ENCODE measurements around the gene MPZL2. TPM values are rescaled to one million over a fixed set of nuclear protein-coding genes. Genes with fewer than 3 reads are reported as not detected.
A peak's percentile ranks its signal among the peaks of the same experiment; 100 is the strongest.

The MPZL2 gene
- 100 to 1,000 TPM; 249 to 491 (median 352) TPM for total RNA-seq

- no peaks in the 10 kb centered on the region for H3K9me3 ChIP-seq
- H3K4me3 ChIP-seq, result peak within 1 kb of the TSS; percentile 48 to 73 (median 64)
- intact Hi-C loops (cut with DNase I), result no loop called here
- WGBS, 2 donors, result 9 to 10% methylated on average over 19 of the region's 19 CpGs
- H3K4me1 ChIP-seq, result peaks cover 0 to 92% (median 14%) of the 10 kb centered on the region in 3 donors
- H3K36me3 ChIP-seq, result peaks cover 0 to 40% (median 0%) of the 10 kb centered on the region in 3 donors
- no peak for DNase-seq
- peaks cover 0 to 31% (median 0%) of the 10 kb centered on the region in 4 donors for H3K27me3 ChIP-seq
- TF ChIP-seq, protein P1, sequence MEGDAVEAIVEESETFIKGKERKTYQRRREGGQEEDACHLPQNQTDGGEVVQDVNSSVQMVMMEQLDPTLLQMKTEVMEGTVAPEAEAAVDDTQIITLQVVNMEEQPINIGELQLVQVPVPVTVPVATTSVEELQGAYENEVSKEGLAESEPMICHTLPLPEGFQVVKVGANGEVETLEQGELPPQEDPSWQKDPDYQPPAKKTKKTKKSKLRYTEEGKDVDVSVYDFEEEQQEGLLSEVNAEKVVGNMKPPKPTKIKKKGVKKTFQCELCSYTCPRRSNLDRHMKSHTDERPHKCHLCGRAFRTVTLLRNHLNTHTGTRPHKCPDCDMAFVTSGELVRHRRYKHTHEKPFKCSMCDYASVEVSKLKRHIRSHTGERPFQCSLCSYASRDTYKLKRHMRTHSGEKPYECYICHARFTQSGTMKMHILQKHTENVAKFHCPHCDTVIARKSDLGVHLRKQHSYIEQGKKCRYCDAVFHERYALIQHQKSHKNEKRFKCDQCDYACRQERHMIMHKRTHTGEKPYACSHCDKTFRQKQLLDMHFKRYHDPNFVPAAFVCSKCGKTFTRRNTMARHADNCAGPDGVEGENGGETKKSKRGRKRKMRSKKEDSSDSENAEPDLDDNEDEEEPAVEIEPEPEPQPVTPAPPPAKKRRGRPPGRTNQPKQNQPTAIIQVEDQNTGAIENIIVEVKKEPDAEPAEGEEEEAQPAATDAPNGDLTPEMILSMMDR (IDR thresholded peaks at IDR 0.05), result no peak
- TF ChIP-seq POLR2A (IDR thresholded peaks at IDR 0.05), result peak in 3 of 4 donors; percentile 36 to 76 (median 68)
- H3K27ac ChIP-seq, result peak within 1 kb of the TSS; percentile 89 to 94 (median 90)
Observed at GRCh38 chr11:118263695-118264568, at the start of gene MPZL2. MPZL2 (minus strand) TSS chr11:118264297; CDS start chr11:118264153, 144 bp downstream.

- H3K4me3 ChIP-seq, result no peak overlapping the region
- intact Hi-C loops (cut with DNase I), result no loop called here
- H3K4me1 ChIP-seq, result peaks cover 16 to 32% (median 23%) of the 10 kb centered on the region in 3 donors
- no peaks in the 10 kb centered on the region for H3K36me3 ChIP-seq
- WGBS, 2 donors, result 55 to 56% methylated on average over 4 of the region's 4 CpGs
- H3K27me3 ChIP-seq, result peaks cover 0 to 48% (median 0%) of the 10 kb centered on the region in 4 donors
- no peak for DNase-seq
- H3K27ac ChIP-seq, result no peak overlapping the region
- H3K9me3 ChIP-seq, result no peaks in the 10 kb centered on the region
- no peak for TF ChIP-seq POLR2A (IDR thresholded peaks at IDR 0.05)
- TF ChIP-seq, protein P1 (IDR thresholded peaks at IDR 0.05), result no peak
Observed at GRCh38 chr11:118313242-118313641, 49.1 kb upstream of the MPZL2 start.

GRCh38 chr11:118312328-118312727 is 48.2 kb upstream of the MPZL2 start:
- Histone ChIP-seq H3K27ac (no peak overlapping the region), H3K4me3 (no peak overlapping the region), H3K4me1 (peaks cover 15 to 30% (median 21%) of the 10 kb centered on the region in 3 donors), H3K36me3 (no peaks in the 10 kb centered on the region), H3K27me3 (peaks cover 0 to 46% (median 0%) of the 10 kb centered on the region in 4 donors), H3K9me3 (no peaks in the 10 kb centered on the region)
- intact Hi-C loops (cut with DNase I), result no loop called here
- no peak for TF ChIP-seq POLR2A (IDR thresholded peaks at IDR 0.05)
- TF ChIP-seq, protein P1 (IDR thresholded peaks at IDR 0.05), result no peak
- DNase-seq, result no peak
- 84 to 91% methylated on average over 2 of the region's 2 CpGs for WGBS, 2 donors

DNA sequence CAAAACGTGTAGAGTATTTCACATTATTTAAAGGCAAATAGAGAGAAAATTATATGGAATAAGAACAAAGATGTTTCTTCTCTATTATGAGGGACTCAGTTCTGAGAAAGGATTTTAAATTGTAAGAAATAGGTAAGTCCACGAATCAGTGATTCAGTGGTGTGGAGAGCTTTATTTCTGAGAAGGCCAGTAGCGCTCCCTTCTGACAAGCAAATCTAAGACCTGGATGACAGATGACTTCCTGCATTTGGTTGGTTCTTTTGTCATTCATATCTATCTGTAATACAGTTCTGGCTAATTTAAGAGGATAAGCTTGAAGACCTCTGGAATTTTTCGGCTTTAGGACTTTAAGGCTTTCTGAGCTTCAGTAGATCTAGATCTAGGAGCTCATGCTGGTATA is 47.4 kb upstream of the MPZL2 start:
- Histone ChIP-seq H3K9me3 (no peaks in the 10 kb centered on the region), H3K4me3 (no peak overlapping the region), H3K36me3 (no peaks in the 10 kb centered on the region), H3K27me3 (peaks cover 0 to 38% (median 0%) of the 10 kb centered on the region in 4 donors), H3K4me1 (peaks cover 8 to 22% (median 15%) of the 10 kb centered on the region in 3 donors), H3K27ac (no peak overlapping the region)
- intact Hi-C loops (cut with DNase I), result no loop called here
- WGBS, 2 donors, result 53 to 63% methylated on average over 4 of the region's 4 CpGs
- no peak for DNase-seq
- no peak for TF ChIP-seq POLR2A (IDR thresholded peaks at IDR 0.05)
- TF ChIP-seq, protein P1 (IDR thresholded peaks at IDR 0.05), result no peak

Data from esophagus squamous epithelium (tissue), 5 donors.